ENCODE measurements around the gene VANGL1. TPM values are rescaled to one million over a fixed set of nuclear protein-coding genes. Genes with fewer than 3 reads are reported as not detected.

Gene VANGL1
- total and polyA plus RNA-seq, 2 of the 4 experiments (the other 2 are of a cell fraction) = 6.1 to 6.7 TPM

GRCh38 chr1:115609021-115609420, 32.7 kb upstream of the VANGL1 start:
- ChIA-PET CTCF (interaction anchor here (0.7 to 2.9 kb wide), 7 partner anchors 15 to 786 kb away, joined by 3 to 19 read pairs (median 5); no protein-coding TSS in a partner anchor), POLR2A (ENCODE audit: unreplicated experiment) (no interaction called here)
- no peak overlapping the region for H3K56ac ChIP-seq (ENCODE audit: extremely low read depth, insufficient read depth, low read length)
- no peak overlapping the region for H2AK5ac ChIP-seq (ENCODE audit: low read depth, low read length)
- no peak overlapping the region for H3K4ac ChIP-seq (ENCODE audit: low read depth, low read length)
- no peaks in the 10 kb centered on the region for H3K36me3 ChIP-seq (ENCODE audit: control insufficient read depth, insufficient read depth, low read length)
- no peak overlapping the region for H3K23ac ChIP-seq (ENCODE audit: low read depth, low read length)
- TF ChIP-seq USF2 (IDR thresholded peaks at IDR 0.05; ENCODE audit: low read depth, low read length) = no peak
- no peak for TF ChIP-seq CHD1 (IDR thresholded peaks at IDR 0.05; ENCODE audit: low read depth, low read length)
- no peak for TF ChIP-seq ELK1 (IDR thresholded peaks at IDR 0.05; ENCODE audit: borderline replicate concordance, low read depth, low read length)
- no peak for TF ChIP-seq MAFK (IDR thresholded peaks at IDR 0.05; ENCODE audit: low read depth, low read length)
- TF ChIP-seq CEBPB (IDR thresholded peaks at IDR 0.05; ENCODE audit: low read depth, low read length) = no peak
- TF ChIP-seq RFX5 (IDR thresholded peaks at IDR 0.05; ENCODE audit: low read depth, low read length) = no peak
- no peak for TF ChIP-seq FOS (IDR thresholded peaks at IDR 0.05; ENCODE audit: low read depth, low read length)
- no peak overlapping the region for H3K4me2 ChIP-seq (ENCODE audit: low read depth, low read length)
- ATAC-seq (ENCODE audit: low read depth) (no peak), DNase-seq (no peak)
- no peak overlapping the region for H2AFZ ChIP-seq (replicated peaks; ENCODE audit: low read length, poor library complexity)
- intact Hi-C loops (cut with micrococcal nuclease) (loop anchor here (10.0 kb wide), 1 partner anchor 376 kb away; no protein-coding TSS in a partner anchor), in situ Hi-C loops (cut with MboI; ENCODE audit: low sequenced_read_pairs) (loop anchor here (5.0 kb wide), 2 partner anchors 98 to 163 kb away; no protein-coding TSS in a partner anchor), dilution Hi-C loops (cut with HindIII; ENCODE audit: low sequenced_read_pairs, unreplicated experiment) (no loop called here)
- no peaks in the 10 kb centered on the region for H3K9me3 ChIP-seq (ENCODE audit: control insufficient read depth, insufficient read depth, low read length)
- H2BK5ac ChIP-seq (ENCODE audit: low read depth, low read length, poor library complexity, severe bottlenecking) = no peak overlapping the region
- H4K91ac ChIP-seq (ENCODE audit: insufficient read depth, low read depth, low read length) = no peak overlapping the region
- no peak overlapping the region for H4K5ac ChIP-seq (ENCODE audit: low read depth, low read length)
- no peak overlapping the region for H3K4me3 ChIP-seq (ENCODE audit: insufficient read depth, low read depth, low read length)
- no peaks in the 10 kb centered on the region for H3K9me1 ChIP-seq (ENCODE audit: insufficient read depth, low read length)
- peaks cover 1% of the 10 kb centered on the region; the same call in 1 of the 2 replicates for H3K4me1 ChIP-seq (ENCODE audit: control insufficient read depth, insufficient read depth, low read length)
- H2BK20ac ChIP-seq (ENCODE audit: low read depth, low read length) = no peak overlapping the region
- H4K8ac ChIP-seq (ENCODE audit: low read depth in 2 of 2, low read length in 2 of 2) = no peak overlapping the region
- no peak overlapping the region for H2AK9ac ChIP-seq (replicated peaks; ENCODE audit: low read depth, low read length, poor library complexity)
- no peak overlapping the region for H3K18ac ChIP-seq (ENCODE audit: low read depth, low read length)
- 60% methylated on average over 1 of the region's 1 CpG; no CpG with 5 or more reads in 1 of the 2 experiments for WGBS, 2 experiments (ENCODE audit: extremely low coverage in 2 of 2, insufficient read length in 1 of 2)
- no TSS peak for BruUV-seq (replicated peaks)
- no peaks in the 10 kb centered on the region for H3K79me1 ChIP-seq (ENCODE audit: low read depth in 1 of 2, low read length in 2 of 2)
- no peak overlapping the region for H2BK15ac ChIP-seq (ENCODE audit: low read depth, low read length)
- H2BK120ac ChIP-seq (ENCODE audit: low read depth, low read length) = no peak overlapping the region
- no peak overlapping the region for H3K14ac ChIP-seq (replicated peaks; ENCODE audit: low read depth, low read length)
- H4K20me1 ChIP-seq (ENCODE audit: insufficient read depth, low read length) = no peaks in the 10 kb centered on the region
- H3K9ac ChIP-seq (ENCODE audit: low read depth, low read length) = no peak overlapping the region
- no peak overlapping the region for H3K27ac ChIP-seq (ENCODE audit: insufficient read depth, low read length)
- H3K27me3 ChIP-seq (ENCODE audit: control insufficient read depth, insufficient read depth, low read length) = peaks cover 44% of the 10 kb centered on the region
